ENCODE results near the gene KIF6. TPM values are rescaled to one million over a fixed set of nuclear protein-coding genes. Genes with fewer than 3 reads are reported as not detected.

Gene KIF6, protein sequence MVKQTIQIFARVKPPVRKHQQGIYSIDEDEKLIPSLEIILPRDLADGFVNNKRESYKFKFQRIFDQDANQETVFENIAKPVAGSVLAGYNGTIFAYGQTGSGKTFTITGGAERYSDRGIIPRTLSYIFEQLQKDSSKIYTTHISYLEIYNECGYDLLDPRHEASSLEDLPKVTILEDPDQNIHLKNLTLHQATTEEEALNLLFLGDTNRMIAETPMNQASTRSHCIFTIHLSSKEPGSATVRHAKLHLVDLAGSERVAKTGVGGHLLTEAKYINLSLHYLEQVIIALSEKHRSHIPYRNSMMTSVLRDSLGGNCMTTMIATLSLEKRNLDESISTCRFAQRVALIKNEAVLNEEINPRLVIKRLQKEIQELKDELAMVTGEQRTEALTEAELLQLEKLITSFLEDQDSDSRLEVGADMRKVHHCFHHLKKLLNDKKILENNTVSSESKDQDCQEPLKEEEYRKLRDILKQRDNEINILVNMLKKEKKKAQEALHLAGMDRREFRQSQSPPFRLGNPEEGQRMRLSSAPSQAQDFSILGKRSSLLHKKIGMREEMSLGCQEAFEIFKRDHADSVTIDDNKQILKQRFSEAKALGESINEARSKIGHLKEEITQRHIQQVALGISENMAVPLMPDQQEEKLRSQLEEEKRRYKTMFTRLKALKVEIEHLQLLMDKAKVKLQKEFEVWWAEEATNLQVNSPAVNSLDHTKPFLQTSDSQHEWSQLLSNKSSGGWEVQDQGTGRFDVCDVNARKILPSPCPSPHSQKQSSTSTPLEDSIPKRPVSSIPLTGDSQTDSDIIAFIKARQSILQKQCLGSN
- 1 to 10 TPM; 2.0 to 4.8 TPM for total RNA-seq
- 1 to 10 TPM; 2.4 to 3.3 TPM for polyA plus RNA-seq (ENCODE audit: insufficient read length in 2 of 2)
- long read RNA-seq, donor 1 = 0 reads
- long read RNA-seq, donor 2 = 0 reads
- long read RNA-seq, donor 3 = 0 reads
- long read RNA-seq, donor 4 = 0 reads

DNA sequence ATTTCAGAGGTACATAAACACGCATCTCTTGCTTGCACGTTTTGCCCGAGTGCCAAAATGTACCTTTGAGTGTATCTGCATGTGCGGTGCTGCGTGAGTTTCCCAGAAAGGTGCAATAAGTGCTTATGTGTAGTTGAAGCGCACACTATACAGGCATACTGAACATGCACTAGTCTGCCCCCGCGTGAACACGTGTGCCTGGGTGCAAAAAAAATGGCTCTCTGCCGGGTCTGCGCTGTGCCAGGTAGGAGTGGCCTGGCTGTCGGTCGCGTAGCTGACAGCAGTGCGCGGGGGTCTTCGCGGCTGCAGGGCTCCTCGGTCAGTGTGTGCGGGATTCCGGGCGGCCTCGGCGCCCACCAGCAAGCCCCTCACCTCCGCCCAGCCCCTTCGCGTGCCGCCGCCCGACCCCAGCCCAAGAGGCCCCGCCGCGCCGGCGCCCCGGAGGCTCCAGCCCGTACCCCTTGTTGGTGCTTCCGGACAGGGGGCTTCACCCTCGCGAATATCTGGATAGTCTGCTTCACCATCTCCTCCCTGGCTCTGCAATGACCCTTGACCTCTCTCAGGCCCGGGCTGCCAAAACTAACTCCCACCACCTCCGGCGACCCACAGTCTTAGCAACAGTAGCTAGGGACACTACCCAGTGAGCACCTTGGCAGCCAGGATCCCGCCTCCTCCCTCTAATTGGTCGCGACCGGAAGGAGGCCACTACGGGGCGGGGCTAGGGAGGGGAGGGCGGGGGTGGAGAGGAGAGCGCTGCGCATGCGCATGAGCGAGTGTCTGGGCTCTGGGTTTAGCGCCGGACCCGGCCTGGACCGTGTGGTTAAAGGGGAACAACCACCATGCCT is at the start of gene KIF6:
KIF6 (minus strand) TSS at position 622 of the 845 bp plus-strand sequence; CDS start at position 524, 98 bp downstream.
- Histone ChIP-seq H3K4me1 (ENCODE audit: control insufficient read depth, insufficient read depth, low read length) (peaks cover 5% of the 10 kb centered on the region), H3K36me3 (ENCODE audit: control insufficient read depth, insufficient read depth, low read length) (no peaks in the 10 kb centered on the region), H3K27ac (ENCODE audit: low read depth, low read length) (peak within 1 kb of the TSS; percentile 15), H3K4me3 (ENCODE audit: low read depth, low read length) (peak within 1 kb of the TSS; percentile 68), H3K27me3 (ENCODE audit: control insufficient read depth, insufficient read depth, low read length) (no peaks in the 10 kb centered on the region), H3K9me3 (ENCODE audit: control insufficient read depth, insufficient read depth, low read length) (no peaks in the 10 kb centered on the region)
- WGBS (ENCODE audit: insufficient coverage) = 2% methylated on average over 48 of the region's 58 CpGs
- DNase-seq (ENCODE audit: low read depth in 4 of 6, low spot score in 6 of 6) = peak; percentile 77 to 99 (median 92)

DNA sequence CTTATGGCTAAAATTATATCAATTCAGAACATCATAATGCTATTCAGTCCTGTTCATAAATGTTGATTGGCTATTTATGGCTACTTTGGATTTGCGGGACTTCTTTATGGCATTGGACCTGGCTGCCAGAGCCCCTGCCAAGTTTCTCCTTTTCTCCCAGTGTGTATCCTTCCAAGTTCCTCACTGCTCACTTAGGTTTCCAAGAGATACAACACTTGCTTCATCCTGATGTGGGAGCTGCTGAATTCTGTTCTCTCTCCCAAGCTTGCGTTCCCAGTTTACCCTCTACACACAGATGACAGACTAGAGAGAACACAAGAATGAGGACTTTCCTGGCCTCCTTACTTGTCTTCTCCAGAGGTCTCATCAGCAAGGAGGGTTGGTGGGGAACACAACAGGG is 48.6 kb upstream of the KIF6 start:
- no peaks in the 10 kb centered on the region for H3K36me3 ChIP-seq (ENCODE audit: control insufficient read depth, insufficient read depth, low read length)
- peak overlapping the region; percentile 22 for H3K27ac ChIP-seq (ENCODE audit: low read depth, low read length)
- H3K4me1 ChIP-seq (ENCODE audit: control insufficient read depth, insufficient read depth, low read length) = peaks cover 22% of the 10 kb centered on the region
- DNase-seq (ENCODE audit: low read depth in 4 of 6, low spot score in 6 of 6) = peak in 1 of 6 donors; percentile 60
- 86% methylated on average over 1 of the region's 2 CpGs for WGBS (ENCODE audit: insufficient coverage)
- H3K4me3 ChIP-seq (ENCODE audit: low read depth, low read length) = no peak overlapping the region
- no peaks in the 10 kb centered on the region for H3K27me3 ChIP-seq (ENCODE audit: control insufficient read depth, insufficient read depth, low read length)
- H3K9me3 ChIP-seq (ENCODE audit: control insufficient read depth, insufficient read depth, low read length) = no peaks in the 10 kb centered on the region

DNA sequence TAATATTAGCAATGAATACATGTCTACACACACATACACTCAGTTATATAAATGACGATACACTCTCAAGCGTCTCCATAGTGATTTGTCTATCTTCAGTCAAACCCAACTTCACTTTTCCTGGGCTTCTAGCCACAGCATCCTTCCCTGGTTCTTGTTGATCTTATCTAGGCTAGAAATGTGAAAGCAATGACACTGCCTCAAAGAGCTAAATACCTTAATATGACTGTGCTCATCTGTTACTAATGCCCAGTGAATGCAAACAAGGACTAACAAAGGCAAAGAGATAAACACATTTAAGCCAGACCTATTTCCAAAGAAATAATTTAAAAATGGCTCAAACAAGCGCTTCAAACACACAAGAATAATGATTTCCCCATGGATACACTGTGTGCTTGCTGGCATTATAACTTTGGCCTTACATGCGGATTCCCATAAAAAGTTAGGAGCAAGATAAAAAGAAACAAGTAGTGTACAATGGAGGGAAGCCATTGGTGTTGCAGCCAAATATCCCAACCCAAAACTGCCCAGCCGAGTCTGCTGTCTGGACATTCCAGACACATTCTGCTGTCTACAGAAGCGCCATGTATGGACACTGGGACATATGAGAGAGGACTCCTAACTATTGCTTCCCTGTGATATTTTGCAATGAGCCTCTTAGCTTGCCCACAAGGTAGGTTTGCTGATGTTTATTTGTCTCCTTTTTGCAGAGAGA is 47.5 kb upstream of the KIF6 start:
- no peaks in the 10 kb centered on the region for H3K36me3 ChIP-seq (ENCODE audit: control insufficient read depth, insufficient read depth, low read length)
- H3K27ac ChIP-seq (ENCODE audit: low read depth, low read length) = peak overlapping the region; percentile 45
- H3K27me3 ChIP-seq (ENCODE audit: control insufficient read depth, insufficient read depth, low read length) = no peaks in the 10 kb centered on the region
- no peaks in the 10 kb centered on the region for H3K9me3 ChIP-seq (ENCODE audit: control insufficient read depth, insufficient read depth, low read length)
- DNase-seq (ENCODE audit: low read depth in 4 of 6, low spot score in 6 of 6) = peak in 1 of 6 donors; percentile 50
- H3K4me3 ChIP-seq (ENCODE audit: low read depth, low read length) = no peak overlapping the region
- peaks cover 17% of the 10 kb centered on the region for H3K4me1 ChIP-seq (ENCODE audit: control insufficient read depth, insufficient read depth, low read length)
- 100% methylated on average over 1 of the region's 6 CpGs for WGBS (ENCODE audit: insufficient coverage)

DNA sequence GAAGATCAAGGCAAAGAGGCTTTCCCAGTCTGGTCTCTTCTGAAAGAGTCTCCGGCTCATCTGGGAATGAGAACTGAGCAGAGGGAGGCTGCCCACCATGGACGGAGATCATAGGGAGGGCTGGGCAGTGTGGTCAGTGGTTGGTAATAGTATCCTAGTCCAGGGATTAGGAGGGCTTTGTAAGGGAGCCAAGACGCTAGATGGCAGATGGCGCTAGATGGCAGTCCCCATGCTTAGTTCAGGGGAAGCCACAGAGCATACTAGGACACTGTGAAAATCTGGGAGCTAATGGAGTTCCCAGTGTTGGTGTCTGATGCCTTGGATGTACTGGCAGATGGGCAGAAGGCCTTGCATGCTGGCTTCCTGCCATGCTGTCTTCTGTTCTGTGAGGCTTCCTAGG is 45.2 kb upstream of the KIF6 start:
- Histone ChIP-seq H3K36me3 (ENCODE audit: control insufficient read depth, insufficient read depth, low read length) (no peaks in the 10 kb centered on the region), H3K27ac (ENCODE audit: low read depth, low read length) (no peak overlapping the region), H3K4me3 (ENCODE audit: low read depth, low read length) (no peak overlapping the region), H3K27me3 (ENCODE audit: control insufficient read depth, insufficient read depth, low read length) (no peaks in the 10 kb centered on the region), H3K4me1 (ENCODE audit: control insufficient read depth, insufficient read depth, low read length) (peaks cover 9% of the 10 kb centered on the region), H3K9me3 (ENCODE audit: control insufficient read depth, insufficient read depth, low read length) (no peaks in the 10 kb centered on the region)
- 78% methylated on average over 4 of the region's 4 CpGs for WGBS (ENCODE audit: insufficient coverage)
- DNase-seq (ENCODE audit: low read depth in 4 of 6, low spot score in 6 of 6) = peak in 1 of 6 donors; percentile 28

DNA sequence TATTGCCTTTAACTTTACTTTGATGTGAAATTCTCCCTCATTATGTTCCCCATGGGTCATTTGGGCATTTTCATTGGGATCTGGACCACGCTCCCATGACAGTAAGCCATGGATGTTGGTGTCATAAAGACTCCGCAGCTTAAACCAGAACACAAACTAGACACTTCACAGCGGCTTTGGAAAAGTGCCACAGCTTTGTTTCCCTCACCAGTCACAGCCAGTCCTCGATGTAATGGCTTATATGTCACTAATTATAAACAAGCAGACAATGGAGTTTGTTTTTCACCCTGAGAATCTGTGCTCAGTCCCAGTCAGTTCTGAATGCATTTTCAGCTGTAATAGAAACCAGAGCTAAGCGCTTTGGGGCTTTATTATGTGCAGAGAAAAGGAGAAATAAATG is 43.8 kb upstream of the KIF6 start:
- Histone ChIP-seq H3K27me3 (ENCODE audit: control insufficient read depth, insufficient read depth, low read length) (no peaks in the 10 kb centered on the region), H3K27ac (ENCODE audit: low read depth, low read length) (no peak overlapping the region), H3K36me3 (ENCODE audit: control insufficient read depth, insufficient read depth, low read length) (no peaks in the 10 kb centered on the region), H3K4me1 (ENCODE audit: control insufficient read depth, insufficient read depth, low read length) (peaks cover 5% of the 10 kb centered on the region), H3K9me3 (ENCODE audit: control insufficient read depth, insufficient read depth, low read length) (no peaks in the 10 kb centered on the region), H3K4me3 (ENCODE audit: low read depth, low read length) (no peak overlapping the region)
- 70% methylated on average over 2 of the region's 5 CpGs for WGBS (ENCODE audit: insufficient coverage)
- DNase-seq (ENCODE audit: low read depth in 4 of 6, low spot score in 6 of 6) = peak in 1 of 6 donors; percentile 38

DNA sequence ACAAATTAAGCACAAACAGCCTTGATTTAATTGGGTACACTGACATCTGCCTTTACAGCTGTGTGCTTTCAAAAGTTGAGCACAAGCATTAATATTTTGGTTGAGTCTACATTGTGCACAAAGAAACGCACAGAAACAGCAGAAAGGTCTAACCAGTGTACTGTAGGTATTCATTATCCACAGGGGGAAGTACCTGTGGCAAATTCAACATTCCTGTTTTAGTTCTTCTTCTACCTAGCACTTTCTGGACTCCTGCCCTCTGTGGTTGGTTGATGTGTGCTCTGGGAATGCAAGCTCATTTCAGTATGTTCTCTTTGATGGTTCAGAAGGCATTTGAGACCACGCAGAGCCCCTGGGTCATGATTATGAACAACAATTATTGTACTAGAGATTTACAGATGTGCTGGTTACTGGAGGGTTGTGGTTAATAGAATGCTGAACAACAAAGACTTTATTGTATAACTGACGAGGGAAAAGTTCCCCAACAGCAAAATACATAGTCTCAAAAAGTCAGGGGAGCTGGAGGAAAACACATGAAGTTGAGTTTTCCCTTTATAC is 40.4 kb upstream of the KIF6 start:
- H3K36me3 ChIP-seq (ENCODE audit: control insufficient read depth, insufficient read depth, low read length) = no peaks in the 10 kb centered on the region
- no peaks in the 10 kb centered on the region for H3K9me3 ChIP-seq (ENCODE audit: control insufficient read depth, insufficient read depth, low read length)
- DNase-seq (ENCODE audit: low read depth in 4 of 6, low spot score in 6 of 6) = no peak
- no peak overlapping the region for H3K27ac ChIP-seq (ENCODE audit: low read depth, low read length)
- H3K4me3 ChIP-seq (ENCODE audit: low read depth, low read length) = no peak overlapping the region
- H3K4me1 ChIP-seq (ENCODE audit: control insufficient read depth, insufficient read depth, low read length) = peaks cover 4% of the 10 kb centered on the region
- WGBS (ENCODE audit: insufficient coverage) = no CpG with 5 or more reads among the region's 3 CpGs
- no peaks in the 10 kb centered on the region for H3K27me3 ChIP-seq (ENCODE audit: control insufficient read depth, insufficient read depth, low read length)

DNA sequence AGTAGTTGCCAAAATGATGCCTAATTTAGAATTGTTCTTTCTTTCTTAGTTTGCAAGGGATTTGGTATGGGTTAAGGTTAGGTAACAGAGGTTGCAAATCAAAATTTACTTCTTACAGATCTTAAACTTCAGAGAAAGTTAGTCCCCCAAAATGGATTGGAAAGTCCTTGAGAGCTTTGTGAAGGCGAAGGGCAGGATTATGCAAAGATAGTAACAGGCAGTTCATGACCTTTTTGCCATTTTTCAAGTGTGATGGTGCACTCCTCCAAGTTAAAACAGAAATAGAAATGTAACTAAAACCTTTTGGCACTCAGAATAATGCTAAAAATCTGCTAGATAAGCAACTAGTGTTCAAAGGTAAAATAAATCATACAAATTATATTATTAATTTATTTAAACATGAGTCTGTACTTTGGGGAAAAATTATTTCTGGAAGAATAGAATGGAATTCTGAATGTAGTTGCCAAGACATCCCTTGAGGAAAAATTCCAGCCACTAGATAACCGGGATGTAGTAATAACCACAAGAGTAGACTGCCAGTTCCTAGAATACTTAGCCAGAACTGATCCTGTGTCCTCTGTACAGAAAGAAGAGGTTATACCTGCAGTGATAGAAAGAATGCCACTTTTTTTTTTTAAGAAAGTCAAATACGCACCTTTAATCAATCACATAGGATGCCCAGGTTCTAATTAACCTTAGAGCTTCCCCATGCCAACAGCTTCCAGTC is 35.2 kb upstream of the KIF6 start:
- Histone ChIP-seq H3K4me3 (ENCODE audit: low read depth, low read length) (no peak overlapping the region), H3K4me1 (ENCODE audit: control insufficient read depth, insufficient read depth, low read length) (no peaks in the 10 kb centered on the region), H3K36me3 (ENCODE audit: control insufficient read depth, insufficient read depth, low read length) (no peaks in the 10 kb centered on the region), H3K9me3 (ENCODE audit: control insufficient read depth, insufficient read depth, low read length) (no peaks in the 10 kb centered on the region), H3K27me3 (ENCODE audit: control insufficient read depth, insufficient read depth, low read length) (no peaks in the 10 kb centered on the region), H3K27ac (ENCODE audit: low read depth, low read length) (no peak overlapping the region)
- no peak for DNase-seq (ENCODE audit: low read depth in 4 of 6, low spot score in 6 of 6)
- WGBS (ENCODE audit: insufficient coverage) = 100% methylated on average over 1 of the region's 3 CpGs

DNA sequence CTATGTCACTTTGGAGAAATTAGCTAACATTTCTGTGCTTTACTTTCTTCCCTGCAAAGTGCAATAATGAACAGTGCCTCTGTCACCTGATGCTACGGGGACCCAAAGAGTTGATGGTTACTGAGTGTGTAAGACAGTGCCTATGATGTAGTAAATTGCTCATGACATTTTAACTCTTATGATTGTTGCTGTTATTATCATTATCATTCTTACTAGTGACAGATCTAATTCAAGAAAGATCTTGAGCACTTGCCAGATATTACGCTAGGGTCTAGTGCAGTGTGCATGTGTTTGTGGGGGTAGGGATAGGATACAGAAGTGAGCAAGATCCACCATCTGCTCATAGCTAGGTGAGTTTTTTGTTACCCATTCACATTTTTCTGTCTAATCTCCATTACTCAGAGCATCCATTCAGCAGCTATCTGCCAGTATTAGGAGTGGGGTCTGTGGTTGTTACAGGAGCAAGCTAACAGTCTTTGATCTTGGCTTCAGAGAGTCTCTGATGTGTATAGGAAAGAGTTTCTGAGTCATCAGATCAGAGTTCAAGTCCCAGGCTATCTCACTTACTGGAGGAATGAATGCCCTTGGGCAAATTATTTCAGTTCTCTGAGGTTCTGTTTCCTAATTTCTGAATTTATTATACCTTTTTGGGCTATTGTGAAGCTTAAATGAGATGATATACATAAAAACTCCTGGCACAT is 33.8 kb upstream of the KIF6 start:
- Histone ChIP-seq H3K27ac (ENCODE audit: low read depth, low read length) (no peak overlapping the region), H3K27me3 (ENCODE audit: control insufficient read depth, insufficient read depth, low read length) (no peaks in the 10 kb centered on the region), H3K4me3 (ENCODE audit: low read depth, low read length) (no peak overlapping the region), H3K36me3 (ENCODE audit: control insufficient read depth, insufficient read depth, low read length) (no peaks in the 10 kb centered on the region), H3K9me3 (ENCODE audit: control insufficient read depth, insufficient read depth, low read length) (no peaks in the 10 kb centered on the region), H3K4me1 (ENCODE audit: control insufficient read depth, insufficient read depth, low read length) (no peaks in the 10 kb centered on the region)
- WGBS (ENCODE audit: insufficient coverage) = no CpG with 5 or more reads among the region's 2 CpGs
- peak in 1 of 6 donors; percentile 7 for DNase-seq (ENCODE audit: low read depth in 4 of 6, low spot score in 6 of 6)
